Spleen (tissue), 7 donors: ENCODE data around the gene PRKACG.

Source experiments
- POLR2AphosphoS5 ChIP-seq, 3 donors: sonication (generic); formaldehyde crosslinking; IDR thresholded peaks; one replicate each; pipeline ENCODE4 v1.5.1; 2017; ENCODE audit warnings: antibody characterized with exemption in 3 of 3
- TF ChIP-seq, protein P1 (sequence below), 11 experiments: fragments of 200-600 bp in 7 of 11; fragments of 450-650 bp in 4 of 11; sonication (generic) in 4 of 11; IDR thresholded peaks in 8 of 11; conservative IDR thresholded peaks in 3 of 11; 1 replicate in 7 of 11; 2 replicates in 4 of 11; pipeline versions ENCODE4 v1.4.0 to v1.8.0; 2016 to 2021; ENCODE audit warnings: antibody characterized with exemption in 11 of 11, inconsistent platforms in 4 of 11, mild to moderate bottlenecking in 1 of 11
- donor health status: DM: no; HTN: no; CAD: no; lungs with moderate emphysema.
- donor health status: DM: no; HTN: no; CAD: no.
- donor health status: DM: no; HTN: no; CAD: no.

DNA sequence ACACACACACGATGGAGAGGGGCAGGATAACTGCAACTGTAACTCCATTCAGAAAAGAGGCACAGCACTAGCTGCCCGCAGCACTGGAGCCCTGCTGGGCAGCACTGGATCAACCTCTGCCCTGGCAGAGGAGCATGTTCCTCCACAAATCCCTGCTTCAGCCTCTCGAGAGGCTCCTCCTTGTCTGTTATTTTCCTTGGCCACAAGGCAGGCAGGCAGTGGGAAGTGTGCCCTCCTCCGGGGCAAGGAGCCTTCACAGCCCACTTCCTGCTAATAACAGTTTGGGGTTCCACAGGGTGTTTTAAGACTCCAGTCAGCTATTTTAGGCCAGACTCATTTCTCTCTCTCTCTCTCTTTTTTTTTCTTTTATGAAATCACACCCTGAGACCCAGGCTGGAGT lies 33.5 kb upstream of the PRKACG start:
- TF ChIP-seq, protein P1, sequence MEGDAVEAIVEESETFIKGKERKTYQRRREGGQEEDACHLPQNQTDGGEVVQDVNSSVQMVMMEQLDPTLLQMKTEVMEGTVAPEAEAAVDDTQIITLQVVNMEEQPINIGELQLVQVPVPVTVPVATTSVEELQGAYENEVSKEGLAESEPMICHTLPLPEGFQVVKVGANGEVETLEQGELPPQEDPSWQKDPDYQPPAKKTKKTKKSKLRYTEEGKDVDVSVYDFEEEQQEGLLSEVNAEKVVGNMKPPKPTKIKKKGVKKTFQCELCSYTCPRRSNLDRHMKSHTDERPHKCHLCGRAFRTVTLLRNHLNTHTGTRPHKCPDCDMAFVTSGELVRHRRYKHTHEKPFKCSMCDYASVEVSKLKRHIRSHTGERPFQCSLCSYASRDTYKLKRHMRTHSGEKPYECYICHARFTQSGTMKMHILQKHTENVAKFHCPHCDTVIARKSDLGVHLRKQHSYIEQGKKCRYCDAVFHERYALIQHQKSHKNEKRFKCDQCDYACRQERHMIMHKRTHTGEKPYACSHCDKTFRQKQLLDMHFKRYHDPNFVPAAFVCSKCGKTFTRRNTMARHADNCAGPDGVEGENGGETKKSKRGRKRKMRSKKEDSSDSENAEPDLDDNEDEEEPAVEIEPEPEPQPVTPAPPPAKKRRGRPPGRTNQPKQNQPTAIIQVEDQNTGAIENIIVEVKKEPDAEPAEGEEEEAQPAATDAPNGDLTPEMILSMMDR (IDR thresholded peaks at IDR 0.05 in 8 of 11, conservative IDR thresholded peaks at IDR 0.05 in 3 of 11), result no peak
- no peak for TF ChIP-seq POLR2AphosphoS5 (IDR thresholded peaks at IDR 0.05)
